H4 (cell line): ENCODE results near the gene SEC62. TPM values are rescaled to one million over a fixed set of nuclear protein-coding genes. Genes with fewer than 3 reads are reported as not detected.
A peak's percentile ranks its signal among the peaks of the same experiment; 100 is the strongest.

Experiments
- DNase-seq: peaks from one replicate; pipeline ENCODE4 v3.0.0-alpha.2; 2015; ENCODE audit warnings: low spot score
- total RNA-seq: library from RNA; depleted of rRNA; stranded (reverse); fragments of >200 nt; shearing (Covaris generic); gene quantifications from 2 replicates; pipeline ENCODE4 v1.2.3, GENCODE V29; 2014; rRNA removed

Gene SEC62, protein sequence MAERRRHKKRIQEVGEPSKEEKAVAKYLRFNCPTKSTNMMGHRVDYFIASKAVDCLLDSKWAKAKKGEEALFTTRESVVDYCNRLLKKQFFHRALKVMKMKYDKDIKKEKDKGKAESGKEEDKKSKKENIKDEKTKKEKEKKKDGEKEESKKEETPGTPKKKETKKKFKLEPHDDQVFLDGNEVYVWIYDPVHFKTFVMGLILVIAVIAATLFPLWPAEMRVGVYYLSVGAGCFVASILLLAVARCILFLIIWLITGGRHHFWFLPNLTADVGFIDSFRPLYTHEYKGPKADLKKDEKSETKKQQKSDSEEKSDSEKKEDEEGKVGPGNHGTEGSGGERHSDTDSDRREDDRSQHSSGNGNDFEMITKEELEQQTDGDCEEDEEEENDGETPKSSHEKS
- 15.2 and 25.7 TPM in 2 replicates for total RNA-seq

DNA sequence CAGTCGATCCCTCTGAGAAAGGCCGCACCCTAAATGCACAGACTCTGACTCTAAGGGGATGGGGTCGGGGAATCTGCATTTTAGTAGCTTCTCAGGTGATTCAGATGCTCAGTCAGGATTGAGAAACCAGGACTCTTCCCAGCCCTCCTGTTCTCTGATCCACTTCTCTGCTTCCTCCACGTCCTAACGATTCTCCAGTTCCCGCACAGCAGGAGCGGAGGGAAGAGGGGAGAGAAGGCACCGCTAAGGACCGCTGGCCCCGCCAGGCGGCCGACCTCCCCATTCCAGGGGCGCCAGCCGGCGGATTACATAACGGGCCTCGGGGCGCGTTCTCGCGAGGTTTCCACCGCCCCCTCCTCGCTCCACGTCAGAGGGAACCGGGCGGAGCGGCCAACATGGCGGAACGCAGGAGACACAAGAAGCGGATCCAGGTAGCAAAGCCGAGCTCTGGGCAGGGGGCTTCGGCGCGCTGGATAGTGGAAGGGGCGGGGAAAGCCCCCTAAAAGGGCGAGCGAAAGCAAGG is at the start of gene SEC62:
Gene SEC62, plus strand, starts transcription at position 380 of the 523 bp plus-strand sequence. Its CDS starts 16 bp downstream, at position 396.
- peak; percentile 87 for DNase-seq

GRCh38 chr3:169923189-169923588 is 43.4 kb upstream of the SEC62 start:
- DNase-seq: no peak

DNA sequence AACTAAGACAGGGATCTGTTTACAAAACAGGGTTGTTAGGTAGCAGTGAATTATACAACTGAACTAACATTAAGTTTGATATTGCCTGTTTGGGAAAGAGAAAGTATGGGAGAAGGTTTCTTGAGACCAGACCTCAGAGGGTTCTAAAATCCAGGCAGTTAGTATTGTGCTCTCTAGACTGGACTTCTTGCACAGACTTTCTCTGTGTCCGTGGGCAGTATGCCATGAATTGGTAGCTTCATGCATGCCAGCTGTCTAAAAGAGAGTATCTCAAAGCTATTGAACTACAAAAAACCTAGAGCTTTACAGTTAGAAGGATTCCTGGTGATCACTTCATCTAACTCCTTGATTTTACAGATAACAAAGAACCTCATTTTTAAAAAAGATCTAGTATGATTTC is 42.8 kb upstream of the SEC62 start:
- DNase-seq: no peak

DNA sequence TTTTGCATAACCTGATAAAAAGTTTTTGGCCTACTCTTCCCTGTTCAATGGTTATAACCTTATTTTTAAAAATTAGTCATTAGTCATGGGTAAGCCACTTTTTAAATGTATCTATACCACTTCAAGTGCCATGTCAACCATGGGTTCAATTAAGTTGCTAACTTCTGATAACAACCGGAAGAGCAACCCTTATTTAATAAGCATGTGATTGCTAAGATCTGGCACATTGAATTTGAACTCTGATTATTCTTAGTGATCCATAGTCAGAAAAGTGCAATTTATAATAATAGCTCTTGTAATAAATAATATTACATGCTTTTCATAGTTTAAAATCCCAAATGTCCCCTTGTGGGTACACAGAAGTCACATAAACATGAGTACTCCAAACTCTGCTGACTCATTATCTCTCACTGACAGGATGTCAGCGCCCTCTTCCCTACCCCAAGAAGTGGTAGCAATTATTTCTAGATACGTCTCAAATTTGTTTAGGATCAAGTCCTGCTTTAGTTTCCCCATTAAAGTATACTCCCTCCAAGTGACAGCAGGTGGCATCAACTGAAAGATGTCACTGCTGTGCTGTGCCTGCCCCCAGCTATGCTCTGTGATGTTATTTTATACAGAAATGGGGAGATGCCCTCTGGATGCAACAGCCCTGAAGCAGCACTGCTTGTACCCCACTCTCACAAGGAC is 36.6 kb upstream of the SEC62 start:
- DNase-seq: no peak

GRCh38 chr3:169930843-169931242 is 35.8 kb upstream of the SEC62 start:
- DNase-seq: no peak

DNA sequence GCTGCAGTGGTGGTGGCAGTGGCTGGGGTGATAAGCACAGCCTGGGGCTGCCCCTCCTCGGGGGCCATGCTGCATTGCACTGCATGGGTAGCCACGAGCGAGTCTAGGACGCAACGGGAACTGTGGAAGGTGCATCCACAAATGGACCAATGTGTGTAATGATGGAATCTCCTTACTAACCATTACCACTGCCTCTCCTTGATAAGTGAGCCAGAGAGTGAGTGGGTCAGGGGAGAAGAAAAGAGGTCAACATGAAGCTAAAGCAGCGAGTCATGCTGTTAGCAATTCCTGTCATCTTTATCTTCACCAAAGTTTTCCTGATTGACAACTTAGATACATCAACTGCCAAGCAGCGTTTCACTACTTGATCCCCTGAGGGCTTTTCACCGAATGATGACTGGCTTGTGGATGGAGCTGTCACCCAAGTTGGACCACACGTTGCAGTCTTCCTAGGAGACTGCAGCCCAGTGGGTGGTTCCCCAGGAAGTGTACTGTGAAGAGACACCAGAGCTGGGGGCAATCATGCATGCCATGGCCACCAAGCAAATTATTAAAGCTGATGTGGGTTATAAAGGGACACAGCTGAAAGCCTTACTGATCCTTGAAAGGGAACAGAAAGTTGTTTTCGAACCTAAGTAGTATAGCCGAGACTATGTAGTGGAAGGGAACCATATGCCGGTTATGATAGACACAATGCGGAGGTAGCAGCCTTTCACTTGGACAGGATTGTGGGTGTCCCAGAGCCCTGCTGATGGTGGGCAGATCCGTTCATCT is 34.7 kb upstream of the SEC62 start:
- DNase-seq: no peak

- no peak for DNase-seq
These were observed 27.3 kb upstream of the SEC62 start for GRCh38 chr3:169939320-169939719.

- DNase-seq: no peak
These were observed 26.9 kb upstream of the SEC62 start for GRCh38 chr3:169939751-169940150.

- no peak for DNase-seq
These were observed 26.0 kb upstream of the SEC62 start for GRCh38 chr3:169940470-169941181.

DNA sequence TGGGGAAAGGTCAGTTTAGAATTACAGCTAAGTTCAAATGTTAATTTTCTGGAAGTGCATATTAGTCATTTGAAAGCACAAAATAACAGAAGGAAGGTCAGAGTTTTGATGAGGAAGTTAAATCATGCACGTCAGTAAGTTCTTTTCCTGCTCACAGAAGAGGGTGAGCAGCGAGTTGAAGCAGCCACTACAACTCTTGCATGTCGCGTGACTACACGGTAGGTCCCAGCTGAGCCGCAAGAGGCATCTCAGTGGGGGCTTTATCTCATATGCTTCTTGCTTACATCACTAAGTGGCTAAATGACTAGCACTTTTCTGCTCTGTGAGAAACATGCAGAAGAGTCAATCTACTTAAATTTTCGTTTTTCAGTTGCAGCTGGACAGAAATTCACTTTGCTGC is 21.3 kb upstream of the SEC62 start:
- no peak for DNase-seq

GRCh38 chr3:169946336-169946735 is 20.3 kb upstream of the SEC62 start:
- DNase-seq: no peak

- DNase-seq: no peak
These were observed 17.8 kb upstream of the SEC62 start for GRCh38 chr3:169948559-169949448.

- DNase-seq: no peak
These were observed 14.6 kb upstream of the SEC62 start for GRCh38 chr3:169952045-169952444.

DNA sequence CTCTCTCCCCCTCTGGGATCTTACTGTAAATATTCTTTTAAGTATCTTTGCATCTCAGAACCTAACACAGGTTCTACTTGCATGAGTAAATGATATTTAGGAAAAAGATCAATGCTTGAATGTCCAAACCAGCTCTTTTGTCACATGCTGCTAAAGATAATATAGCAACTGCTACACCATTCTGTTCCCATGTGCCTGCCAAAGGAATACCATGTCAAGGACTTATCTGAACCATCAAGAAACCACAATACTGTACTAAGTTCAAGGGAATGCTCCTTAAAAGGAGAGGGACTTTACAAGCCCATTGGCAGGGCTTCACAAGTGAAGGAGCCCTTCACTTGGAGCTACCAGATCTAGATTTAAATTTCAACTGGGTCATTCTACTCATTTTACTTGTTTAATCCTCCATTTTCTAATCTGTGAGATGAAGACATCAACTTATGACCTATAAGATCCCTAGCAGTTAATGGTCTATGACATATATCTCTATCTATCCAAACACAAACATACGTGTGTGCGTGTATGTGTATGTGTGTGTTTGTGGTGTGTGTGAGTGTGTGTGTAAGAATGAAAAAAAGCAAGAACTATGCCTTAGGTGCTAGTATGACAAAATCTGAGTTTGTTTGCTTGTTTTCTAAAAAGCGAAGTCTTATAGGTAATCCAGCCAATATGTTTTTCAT is 13.0 kb upstream of the SEC62 start:
- no peak for DNase-seq

DNA sequence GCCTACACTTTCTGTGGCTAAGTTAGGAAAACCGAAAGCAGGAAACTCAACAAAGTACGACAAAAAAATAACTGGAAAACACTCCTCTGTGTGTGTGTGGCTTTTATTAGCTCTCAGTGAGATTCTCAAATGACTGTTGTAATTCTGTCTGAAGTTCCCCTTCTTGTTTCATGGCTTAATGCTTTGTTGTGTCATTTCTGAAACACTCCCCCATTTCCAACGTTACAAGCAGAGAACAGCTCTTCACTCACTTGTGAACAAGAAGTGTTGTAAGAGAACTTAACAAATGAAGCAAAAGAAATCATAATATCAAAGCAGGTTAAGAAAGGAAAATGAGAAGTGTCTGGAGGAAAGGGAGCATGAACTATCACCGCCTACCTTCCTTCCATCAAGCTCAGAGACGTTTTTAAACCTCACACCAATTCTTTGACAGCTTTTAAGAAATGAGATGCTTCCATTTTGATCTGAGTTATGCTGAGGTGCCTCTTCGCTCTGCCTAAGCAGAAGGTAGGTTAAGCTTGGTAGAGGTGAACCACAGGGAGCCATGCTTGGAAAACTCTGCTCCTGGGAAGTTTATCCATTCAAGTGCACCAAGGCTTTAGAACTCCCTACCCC is 12.4 kb upstream of the SEC62 start:
- no peak for DNase-seq

GRCh38 chr3:169955406-169955805 is 11.2 kb upstream of the SEC62 start:
- no peak for DNase-seq

DNA sequence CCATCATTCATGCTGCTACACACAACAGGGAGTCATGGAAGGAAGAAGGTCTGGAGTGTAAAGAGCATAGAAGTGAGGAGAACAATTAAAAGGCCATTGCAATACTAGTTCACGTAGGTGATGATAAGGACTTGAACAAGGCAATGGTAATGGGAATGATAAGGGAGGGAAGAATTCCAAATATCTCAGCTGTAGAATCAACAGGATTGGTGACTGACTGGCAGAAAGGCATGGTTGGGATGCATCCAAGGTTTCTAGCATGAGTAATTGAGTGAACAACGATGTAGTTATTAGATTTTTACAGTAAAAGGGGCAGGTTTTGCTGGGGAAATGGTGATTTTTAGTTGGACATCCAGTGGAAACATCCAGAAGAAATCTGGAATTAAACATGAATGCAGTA is 2.4 kb upstream of the SEC62 start:
- no peak for DNase-seq

DNA sequence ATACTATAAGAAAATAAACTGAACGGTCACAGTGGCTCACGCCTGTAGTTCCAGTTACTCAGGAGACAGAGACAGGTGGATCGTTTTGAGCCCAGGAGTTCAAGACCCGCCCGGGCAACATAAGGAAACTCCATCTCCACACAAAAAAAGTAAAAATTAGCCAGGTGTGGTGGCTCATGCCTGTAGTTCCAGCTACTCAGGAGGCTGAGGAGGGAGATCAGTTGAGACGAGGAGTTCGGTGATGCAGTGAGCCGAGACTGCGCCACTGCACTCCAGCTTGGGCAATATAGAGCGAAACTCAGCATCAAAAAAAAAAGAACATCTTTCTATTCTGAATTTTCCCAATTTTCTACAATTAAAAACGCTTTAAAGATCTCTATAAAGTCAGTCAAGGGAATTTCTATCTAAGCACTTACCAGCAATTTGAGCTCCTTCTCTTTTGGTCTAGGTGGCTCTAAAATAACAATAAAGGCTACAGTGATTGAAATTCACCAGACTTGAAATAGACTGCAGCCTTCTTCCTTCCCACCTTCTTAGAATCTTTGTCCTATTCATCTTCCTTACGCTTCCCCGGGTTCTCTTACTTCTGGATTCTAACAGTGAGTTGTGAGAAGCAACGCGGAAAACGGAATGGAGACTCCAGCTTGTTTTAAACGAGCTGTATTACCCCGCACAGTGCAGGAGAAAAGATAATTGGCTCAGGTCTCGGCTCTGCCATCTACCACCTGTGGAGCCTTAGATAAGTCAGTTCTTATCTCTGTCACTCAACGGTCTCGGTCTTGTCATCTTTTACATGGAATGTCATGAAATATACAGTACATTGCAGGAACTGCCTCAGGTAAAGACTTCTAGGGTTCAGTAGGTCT is 812 bp upstream of the SEC62 start:
- DNase-seq: no peak
